ENCODE data around the gene RAB7A. TPM values are rescaled to one million over a fixed set of nuclear protein-coding genes. Genes with fewer than 3 reads are reported as not detected.

The RAB7A gene
- total and polyA plus RNA-seq, 2 of the 8 experiments (the other 6 are each of a cell fraction or from before 2014, with no cell fraction given), result 179 to 195 TPM

GRCh38 chr3:128814519-128815317, 88.7 kb downstream of the RAB7A start:
- no peak overlapping the region for H2AFZ ChIP-seq (ENCODE audit: low read length)
- no peaks in the 10 kb centered on the region for H3K9me3 ChIP-seq (ENCODE audit: insufficient read depth in 2 of 2, low read depth in 1 of 2, low read length in 1 of 2)
- no peak overlapping the region for H3K14ac ChIP-seq (ENCODE audit: insufficient read length)
- H3K4me1 ChIP-seq (replicated peaks in 1 of 4; ENCODE audit: control insufficient read depth in 3 of 4, insufficient read depth in 4 of 4, low read length in 3 of 4), result no peaks in the 10 kb centered on the region
- no peak overlapping the region for H3K56ac ChIP-seq (replicated peaks; ENCODE audit: insufficient read length, low read depth, low read length)
- H3K79me1 ChIP-seq (ENCODE audit: low read depth, low read length), result no peaks in the 10 kb centered on the region; the same call in 1 of the 2 replicates
- H2BK15ac ChIP-seq (ENCODE audit: low read length), result no peak overlapping the region
- no peak overlapping the region for H3K27ac ChIP-seq (ENCODE audit: low read depth, low read length)
- H3K4me2 ChIP-seq (ENCODE audit: insufficient read depth in 1 of 2, low read depth in 2 of 2, low read length in 2 of 2), result no peak overlapping the region
- H4K91ac ChIP-seq (replicated peaks; ENCODE audit: insufficient read length, low read length), result no peak overlapping the region
- H3K27me3 ChIP-seq (replicated peaks in 1 of 4; ENCODE audit: control insufficient read depth in 3 of 4, extremely low read depth in 1 of 4, insufficient read depth in 3 of 4, low read length in 3 of 4), result no peaks in the 10 kb centered on the region; a peak in 1 of 7 replicates
- H3K79me2 ChIP-seq (ENCODE audit: control insufficient read depth in 1 of 2, insufficient read depth in 2 of 2, low read length in 2 of 2), result no peaks in the 10 kb centered on the region
- ChIA-PET CTCF (ENCODE audit: partially characterized antibody) (interaction anchor here (1.0 kb wide), 1 partner anchor 193 kb away, joined by 3 read pairs; no protein-coding TSS in a partner anchor), POLR2A (ENCODE audit: partially characterized antibody) (interaction anchor here (0.9 to 1.3 kb wide), 2 partner anchors 9 to 134 kb away, joined by 4 to 5 read pairs; no protein-coding TSS in a partner anchor)
- H3K9ac ChIP-seq (replicated peaks in 1 of 4; ENCODE audit: extremely low read depth in 1 of 4, low read depth in 3 of 4, low read length in 3 of 4), result no peak overlapping the region
- FAIRE-seq (no peak), DNase-seq (ENCODE audit: low read depth in 1 of 2, low spot score in 2 of 2) (no peak)
- H2BK120ac ChIP-seq (replicated peaks; ENCODE audit: low read depth, low read length), result no peak overlapping the region
- no peak overlapping the region for H2AK5ac ChIP-seq (ENCODE audit: low read depth, low read length)
- no peak overlapping the region for H3K4me3 ChIP-seq (ENCODE audit: extremely low read depth in 1 of 4, insufficient read depth in 2 of 4, low read depth in 3 of 4, low read length in 4 of 4)
- peaks cover 3% of the 10 kb centered on the region; the same call in 1 of the 2 replicates for H3K23me2 ChIP-seq (ENCODE audit: low read depth, low read length)
- no peak overlapping the region for H4K5ac ChIP-seq (ENCODE audit: insufficient read length, low read depth, low read length)
- H3K23ac ChIP-seq (ENCODE audit: insufficient read length), result no peak overlapping the region
- H3K4ac ChIP-seq (replicated peaks; ENCODE audit: insufficient read length, low read depth, low read length), result no peak overlapping the region
- H4K8ac ChIP-seq (ENCODE audit: extremely low read depth, insufficient read depth, low read length), result no peak overlapping the region
- H3K36me3 ChIP-seq (ENCODE audit: control insufficient read depth in 2 of 4, insufficient read depth in 4 of 4, low read length in 3 of 4), result peaks cover 7 to 69% (median 26%) of the 10 kb centered on the region in 4 experiments; a peak in 6 of 8 replicates
- H4K20me1 ChIP-seq (replicated peaks in 1 of 2; ENCODE audit: control insufficient read depth in 1 of 2, insufficient read depth in 2 of 2, low read length in 2 of 2), result peaks cover 0 to 5% of the 10 kb centered on the region in 2 experiments
- no peak overlapping the region for H2BK12ac ChIP-seq (ENCODE audit: low read depth, low read length)
- no peak overlapping the region for H2BK20ac ChIP-seq (ENCODE audit: low read length)
- WGBS, 2 experiments (ENCODE audit: extremely low coverage in 1 of 2, insufficient coverage in 1 of 2, insufficient read length in 1 of 2, insufficient replicate concordance in 2 of 2, low coverage in 1 of 2, low lambda C conversion rate in 2 of 2, missing lambda C conversion rate in 1 of 2), result 89% methylated on average over 8 of the region's 8 CpGs; no CpG with 5 or more reads in 1 of the 2 experiments
- no peak overlapping the region for H2BK5ac ChIP-seq (ENCODE audit: low read depth, low read length)
- H3K18ac ChIP-seq (ENCODE audit: extremely low read depth, low read length), result no peak overlapping the region
- TF ChIP-seq POU5F1 (IDR thresholded peaks at IDR 0.05; ENCODE audit: low read depth, low read length), result no peak
- TF ChIP-seq GTF2F1 (IDR thresholded peaks at IDR 0.05; ENCODE audit: borderline replicate concordance, low read depth, low read length), result no peak
- TF ChIP-seq SIRT6 (IDR thresholded peaks at IDR 0.05; ENCODE audit: low read length), result no peak
- TF ChIP-seq NRF1 (IDR thresholded peaks at IDR 0.05; ENCODE audit: low read depth, low read length), result no peak
- no peak for TF ChIP-seq HDAC6 (IDR thresholded peaks at IDR 0.05; ENCODE audit: low read depth, low read length)
- TF ChIP-seq JUN (IDR thresholded peaks at IDR 0.05; ENCODE audit: low read depth, low read length), result no peak
- TF ChIP-seq POLR2A (IDR thresholded peaks at IDR 0.05; ENCODE audit: control extremely low read depth in 1 of 2, low read depth in 2 of 2, low read length in 2 of 2), result no peak
- TF ChIP-seq, protein P1, sequence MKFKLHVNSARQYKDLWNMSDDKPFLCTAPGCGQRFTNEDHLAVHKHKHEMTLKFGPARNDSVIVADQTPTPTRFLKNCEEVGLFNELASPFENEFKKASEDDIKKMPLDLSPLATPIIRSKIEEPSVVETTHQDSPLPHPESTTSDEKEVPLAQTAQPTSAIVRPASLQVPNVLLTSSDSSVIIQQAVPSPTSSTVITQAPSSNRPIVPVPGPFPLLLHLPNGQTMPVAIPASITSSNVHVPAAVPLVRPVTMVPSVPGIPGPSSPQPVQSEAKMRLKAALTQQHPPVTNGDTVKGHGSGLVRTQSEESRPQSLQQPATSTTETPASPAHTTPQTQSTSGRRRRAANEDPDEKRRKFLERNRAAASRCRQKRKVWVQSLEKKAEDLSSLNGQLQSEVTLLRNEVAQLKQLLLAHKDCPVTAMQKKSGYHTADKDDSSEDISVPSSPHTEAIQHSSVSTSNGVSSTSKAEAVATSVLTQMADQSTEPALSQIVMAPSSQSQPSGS (IDR thresholded peaks at IDR 0.05; ENCODE audit: low read length), result no peak

All from H1 (cell line).